ENCODE measurements around the gene NINL. TPM values are rescaled to one million over a fixed set of nuclear protein-coding genes. Genes with fewer than 3 reads are reported as not detected.

NINL gene
- total RNA-seq, 4 donors from 2014 or later = 3.0 to 5.8 (median 3.7) TPM

DNA sequence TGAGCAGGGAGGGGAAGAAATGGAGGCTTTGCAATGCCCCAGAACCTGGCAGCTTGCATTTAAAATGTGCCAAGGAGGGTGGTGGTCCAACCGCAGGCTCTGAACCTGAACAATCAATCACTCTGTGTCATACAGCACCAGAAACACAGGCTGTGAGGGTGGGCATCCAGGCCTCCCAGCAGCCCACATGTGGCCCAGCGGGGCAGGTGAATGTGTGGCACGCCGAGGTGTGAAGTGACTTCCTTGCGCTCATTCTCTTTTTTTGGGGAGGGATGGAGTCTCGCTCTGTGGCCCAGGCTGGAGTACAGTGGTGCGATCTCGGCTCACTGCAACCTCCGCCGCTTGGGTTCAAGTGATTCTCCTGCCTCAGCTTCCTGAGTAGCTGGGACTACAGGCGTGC lies 97.4 kb downstream of the NINL start:
- WGBS = 100% methylated on average over 1 of the region's 11 CpGs
- no peak for DNase-seq (ENCODE audit: extremely low spot score)
- Histone ChIP-seq H3K4me3 (no peak overlapping the region), H3K9me3 (no peaks in the 10 kb centered on the region), H3K27ac (replicated peaks in 1 of 4) (no peak overlapping the region), H3K4me1 (peaks cover 0 to 3% (median 0%) of the 10 kb centered on the region in 4 donors), H3K36me3 (peaks cover 4 to 64% (median 24%) of the 10 kb centered on the region in 4 donors), H3K27me3 (no peaks in the 10 kb centered on the region)
- TF ChIP-seq, protein P1, sequence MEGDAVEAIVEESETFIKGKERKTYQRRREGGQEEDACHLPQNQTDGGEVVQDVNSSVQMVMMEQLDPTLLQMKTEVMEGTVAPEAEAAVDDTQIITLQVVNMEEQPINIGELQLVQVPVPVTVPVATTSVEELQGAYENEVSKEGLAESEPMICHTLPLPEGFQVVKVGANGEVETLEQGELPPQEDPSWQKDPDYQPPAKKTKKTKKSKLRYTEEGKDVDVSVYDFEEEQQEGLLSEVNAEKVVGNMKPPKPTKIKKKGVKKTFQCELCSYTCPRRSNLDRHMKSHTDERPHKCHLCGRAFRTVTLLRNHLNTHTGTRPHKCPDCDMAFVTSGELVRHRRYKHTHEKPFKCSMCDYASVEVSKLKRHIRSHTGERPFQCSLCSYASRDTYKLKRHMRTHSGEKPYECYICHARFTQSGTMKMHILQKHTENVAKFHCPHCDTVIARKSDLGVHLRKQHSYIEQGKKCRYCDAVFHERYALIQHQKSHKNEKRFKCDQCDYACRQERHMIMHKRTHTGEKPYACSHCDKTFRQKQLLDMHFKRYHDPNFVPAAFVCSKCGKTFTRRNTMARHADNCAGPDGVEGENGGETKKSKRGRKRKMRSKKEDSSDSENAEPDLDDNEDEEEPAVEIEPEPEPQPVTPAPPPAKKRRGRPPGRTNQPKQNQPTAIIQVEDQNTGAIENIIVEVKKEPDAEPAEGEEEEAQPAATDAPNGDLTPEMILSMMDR (IDR thresholded peaks at IDR 0.05) = no peak
- TF ChIP-seq EP300 (IDR thresholded peaks at IDR 0.05) = no peak
- no peak for TF ChIP-seq POLR2A (IDR thresholded peaks at IDR 0.05; ENCODE audit: low read depth)
- no peak for TF ChIP-seq POLR2AphosphoS5 (IDR thresholded peaks at IDR 0.05)
- intact Hi-C loops (cut with DNase I) = no loop called here

DNA sequence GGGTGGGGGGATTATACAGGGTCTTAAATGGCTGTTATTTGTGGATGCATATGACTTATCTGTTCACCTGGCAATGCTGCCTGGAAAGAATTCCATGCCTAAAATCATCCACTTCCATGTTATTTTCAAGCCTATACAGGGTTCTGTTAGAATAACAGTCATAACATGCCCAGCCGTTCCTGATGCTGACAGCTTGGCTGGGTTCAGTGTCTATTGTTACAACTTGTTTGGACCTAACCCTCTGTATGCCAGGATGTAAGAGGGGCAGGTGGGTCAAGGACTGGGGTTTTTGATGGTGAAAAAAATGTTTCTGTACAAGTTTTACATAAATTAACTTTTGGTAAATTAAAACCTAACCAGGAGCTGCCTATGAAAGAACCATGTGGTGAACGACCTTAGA lies 98.0 kb downstream of the NINL start:
- no peak overlapping the region for H3K4me3 ChIP-seq
- DNase-seq (ENCODE audit: extremely low spot score) = no peak
- H3K36me3 ChIP-seq = peaks cover 4 to 61% (median 24%) of the 10 kb centered on the region in 4 donors
- intact Hi-C loops (cut with DNase I) = no loop called here
- H3K27ac ChIP-seq (replicated peaks in 1 of 4) = no peak overlapping the region
- H3K27me3 ChIP-seq = no peaks in the 10 kb centered on the region
- no peaks in the 10 kb centered on the region for H3K9me3 ChIP-seq
- peaks cover 0 to 3% (median 0%) of the 10 kb centered on the region in 4 donors for H3K4me1 ChIP-seq
- 70% methylated on average over 2 of the region's 2 CpGs for WGBS
- TF ChIP-seq EP300 (IDR thresholded peaks at IDR 0.05) (no peak), POLR2A (IDR thresholded peaks at IDR 0.05; ENCODE audit: low read depth) (no peak)

DNA sequence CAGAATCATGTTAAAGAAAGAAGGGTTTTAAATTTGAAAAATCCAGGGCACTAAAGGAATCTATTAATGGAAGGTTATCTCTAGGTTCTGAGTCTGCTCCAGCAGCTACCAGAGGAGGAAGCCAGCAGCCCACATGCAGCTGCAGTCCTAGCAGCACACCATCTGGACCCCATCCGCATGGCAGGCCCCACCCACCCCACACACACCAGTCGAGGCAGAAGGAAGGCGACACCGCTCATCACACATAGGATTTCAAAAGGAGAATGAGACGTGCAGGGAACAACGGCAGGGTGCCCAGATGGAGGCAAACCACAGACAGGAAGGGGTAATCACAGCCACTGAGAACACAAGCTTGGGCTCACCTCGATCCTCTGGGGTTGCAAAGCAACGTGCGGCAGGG lies 99.0 kb downstream of the NINL start:
- Histone ChIP-seq H3K36me3 (peaks cover 4 to 68% (median 26%) of the 10 kb centered on the region in 4 donors), H3K27ac (replicated peaks in 1 of 4) (no peak overlapping the region), H3K9me3 (no peaks in the 10 kb centered on the region), H3K27me3 (no peaks in the 10 kb centered on the region), H3K4me3 (no peak overlapping the region), H3K4me1 (peaks cover 0 to 3% (median 0%) of the 10 kb centered on the region in 4 donors)
- WGBS = 50% methylated on average over 9 of the region's 9 CpGs
- intact Hi-C loops (cut with DNase I) = no loop called here
- no peak for DNase-seq (ENCODE audit: extremely low spot score)
- no peak for TF ChIP-seq POLR2AphosphoS5 (IDR thresholded peaks at IDR 0.05)

DNA sequence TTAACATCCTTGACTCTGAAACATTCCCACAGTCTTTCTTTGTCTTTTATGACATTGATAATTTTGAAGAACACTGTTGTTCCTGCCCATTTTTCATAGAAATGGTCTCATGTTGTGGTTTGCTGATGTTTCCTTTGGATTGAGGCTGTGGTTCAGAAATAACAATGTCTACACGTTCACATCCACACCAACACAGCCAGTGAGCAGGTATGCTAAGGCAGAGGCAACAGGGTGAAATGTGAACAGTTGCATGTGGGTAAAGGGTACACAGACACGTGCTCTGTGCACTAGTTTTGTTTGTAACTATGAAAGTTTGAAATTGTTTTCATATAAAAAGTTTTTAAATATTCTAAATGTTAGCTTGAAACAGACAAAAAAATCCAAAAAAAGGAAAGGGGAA lies 99.5 kb downstream of the NINL start:
- Histone ChIP-seq H3K27ac (replicated peaks in 1 of 4) (no peak overlapping the region), H3K27me3 (no peaks in the 10 kb centered on the region), H3K9me3 (no peaks in the 10 kb centered on the region), H3K4me1 (peaks cover 0 to 3% (median 0%) of the 10 kb centered on the region in 4 donors), H3K4me3 (no peak overlapping the region), H3K36me3 (peaks cover 4 to 68% (median 26%) of the 10 kb centered on the region in 4 donors)
- TF ChIP-seq, protein P1 (IDR thresholded peaks at IDR 0.05) = no peak
- no peak for TF ChIP-seq EP300 (IDR thresholded peaks at IDR 0.05)
- no peak for TF ChIP-seq POLR2A (IDR thresholded peaks at IDR 0.05; ENCODE audit: low read depth)
- no peak for TF ChIP-seq POLR2AphosphoS5 (IDR thresholded peaks at IDR 0.05)
- WGBS = 59% methylated on average over 2 of the region's 2 CpGs
- intact Hi-C loops (cut with DNase I) = no loop called here
- DNase-seq (ENCODE audit: extremely low spot score) = no peak

DNA sequence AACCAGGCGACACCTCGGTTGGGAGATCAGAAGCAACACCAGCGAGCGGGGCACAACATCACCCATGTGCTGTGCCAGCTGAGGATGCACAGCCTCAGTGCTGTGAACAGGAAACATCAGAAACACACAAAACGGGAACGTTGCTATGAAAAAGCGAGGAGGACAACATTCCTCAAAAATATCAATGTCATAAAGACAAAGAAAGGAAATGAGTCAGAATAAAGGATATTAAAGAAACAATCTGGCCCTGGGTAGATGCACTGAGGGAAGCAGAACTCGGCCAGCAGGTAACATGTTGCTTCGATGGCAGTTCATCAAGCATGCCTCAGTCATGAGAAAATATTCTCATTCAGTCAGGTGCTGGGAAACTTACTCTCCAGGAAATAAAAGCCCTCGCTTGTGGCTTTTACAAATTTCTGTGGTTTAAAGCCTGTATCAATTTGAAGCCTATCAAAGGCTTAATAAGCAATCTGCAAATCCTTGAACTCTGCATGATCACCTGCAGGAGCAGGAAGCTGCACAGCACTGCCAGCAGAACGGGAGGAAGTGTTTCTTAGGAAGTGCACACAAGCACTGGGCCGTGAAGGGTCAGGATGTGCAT lies 100.3 kb downstream of the NINL start:
- TF ChIP-seq EP300 (IDR thresholded peaks at IDR 0.05) (no peak), POLR2AphosphoS5 (IDR thresholded peaks at IDR 0.05) (no peak), POLR2A (IDR thresholded peaks at IDR 0.05; ENCODE audit: low read depth) (no peak)
- TF ChIP-seq, protein P1 (IDR thresholded peaks at IDR 0.05) = no peak
- Histone ChIP-seq H3K27me3 (no peaks in the 10 kb centered on the region), H3K36me3 (peaks cover 4 to 70% (median 26%) of the 10 kb centered on the region in 4 donors), H3K9me3 (no peaks in the 10 kb centered on the region), H3K4me1 (peaks cover 0 to 3% (median 0%) of the 10 kb centered on the region in 4 donors), H3K27ac (replicated peaks in 1 of 4) (no peak overlapping the region), H3K4me3 (no peak overlapping the region)
- WGBS = 59% methylated on average over 12 of the region's 12 CpGs
- intact Hi-C loops (cut with DNase I) = no loop called here
- no peak for DNase-seq (ENCODE audit: extremely low spot score)

Measured in esophagus muscularis mucosa (tissue), 4 donors.